Adrenal gland (tissue), 5 donors: ENCODE measurements around the gene ZXDC.

ENCODE experiments used
- POLR2A ChIP-seq, 2 donors: fragments of 450-650 bp; IDR thresholded peaks; one replicate each; pipeline ENCODE4 v1.6.1; 2017; ENCODE audit warnings: antibody characterized with exemption in 2 of 2, mild to moderate bottlenecking in 2 of 2, moderate library complexity in 1 of 2
- TF ChIP-seq, protein P1 (sequence below), 6 experiments: fragments of 450-650 bp in 4 of 6; fragments of 200-600 bp in 2 of 6; sonication (generic) in 1 of 6; IDR thresholded peaks; 1 replicate in 5 of 6; 2 replicates in 1 of 6; pipeline versions ENCODE4 v1.5.1 to v1.8.0; 2016 to 2021; ENCODE audit warnings: antibody characterized with exemption in 6 of 6, mild to moderate bottlenecking in 2 of 6, moderate library complexity in 1 of 6
- donor health status: DM: no; HTN: no; CAD: no.

DNA sequence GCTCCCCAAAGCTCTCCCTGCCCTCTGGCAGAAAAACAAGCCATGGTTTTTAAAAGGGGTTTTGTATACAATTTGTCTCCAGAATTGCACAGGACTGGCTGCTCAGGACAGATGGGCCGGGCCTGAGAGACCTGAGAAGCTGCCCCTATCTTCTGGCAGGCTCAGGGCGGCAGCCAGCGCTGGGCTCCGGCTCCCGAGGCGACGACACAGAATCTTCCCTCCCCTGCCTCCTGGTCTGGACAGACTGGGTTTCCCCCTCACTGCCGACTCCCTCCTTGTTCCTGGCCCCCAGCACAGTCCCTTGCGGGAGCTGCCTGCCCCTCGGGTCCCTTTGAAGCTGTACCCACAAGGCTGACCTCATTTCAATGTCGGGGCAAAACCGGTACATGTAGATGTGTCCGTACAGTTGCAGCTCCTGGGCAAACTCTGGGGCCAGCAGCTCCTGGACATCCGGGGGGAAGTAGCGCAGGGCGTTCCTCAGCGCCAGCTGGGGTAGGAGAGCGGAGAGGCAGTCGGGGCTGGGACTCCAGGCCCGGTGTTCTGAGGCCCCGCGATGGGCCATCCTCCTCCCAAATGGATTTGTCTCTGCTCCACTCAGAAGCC, 34.7 kb upstream of the ZXDC start:
- TF ChIP-seq, protein P1, sequence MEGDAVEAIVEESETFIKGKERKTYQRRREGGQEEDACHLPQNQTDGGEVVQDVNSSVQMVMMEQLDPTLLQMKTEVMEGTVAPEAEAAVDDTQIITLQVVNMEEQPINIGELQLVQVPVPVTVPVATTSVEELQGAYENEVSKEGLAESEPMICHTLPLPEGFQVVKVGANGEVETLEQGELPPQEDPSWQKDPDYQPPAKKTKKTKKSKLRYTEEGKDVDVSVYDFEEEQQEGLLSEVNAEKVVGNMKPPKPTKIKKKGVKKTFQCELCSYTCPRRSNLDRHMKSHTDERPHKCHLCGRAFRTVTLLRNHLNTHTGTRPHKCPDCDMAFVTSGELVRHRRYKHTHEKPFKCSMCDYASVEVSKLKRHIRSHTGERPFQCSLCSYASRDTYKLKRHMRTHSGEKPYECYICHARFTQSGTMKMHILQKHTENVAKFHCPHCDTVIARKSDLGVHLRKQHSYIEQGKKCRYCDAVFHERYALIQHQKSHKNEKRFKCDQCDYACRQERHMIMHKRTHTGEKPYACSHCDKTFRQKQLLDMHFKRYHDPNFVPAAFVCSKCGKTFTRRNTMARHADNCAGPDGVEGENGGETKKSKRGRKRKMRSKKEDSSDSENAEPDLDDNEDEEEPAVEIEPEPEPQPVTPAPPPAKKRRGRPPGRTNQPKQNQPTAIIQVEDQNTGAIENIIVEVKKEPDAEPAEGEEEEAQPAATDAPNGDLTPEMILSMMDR (IDR thresholded peaks at IDR 0.05), result no peak
- no peak for TF ChIP-seq POLR2A (IDR thresholded peaks at IDR 0.05)
